Measurements from ENCODE around the gene CYSLTR2. TPM values are rescaled to one million over a fixed set of nuclear protein-coding genes. Genes with fewer than 3 reads are reported as not detected.

The CYSLTR2 gene
- total RNA-seq, 1 experiment from 2014 or later = not detected

- no peak overlapping the region for H3K4me3 ChIP-seq (ENCODE audit: low read depth in 2 of 2, low read length in 2 of 2)
- DNase-seq (ENCODE audit: low read depth, low spot score) (no peak), ATAC-seq (no peak)
- in situ Hi-C loops (cut with HindIII; ENCODE audit: low pct_unique_long_range_greater_than_20kb, low sequenced_read_pairs) (no loop called here), intact Hi-C loops (cut with micrococcal nuclease; ENCODE audit: unreplicated experiment) (no loop called here)
- H3K27ac ChIP-seq (ENCODE audit: low read length) = no peak overlapping the region
- CTCF ChIA-PET = no interaction called here
- no peaks in the 10 kb centered on the region for H3K27me3 ChIP-seq (ENCODE audit: control insufficient read depth, insufficient read depth, low read length)
- H3K9me3 ChIP-seq (ENCODE audit: control insufficient read depth, insufficient read depth, low read depth, low read length) = no peaks in the 10 kb centered on the region
- TF ChIP-seq POLR2AphosphoS5 (IDR thresholded peaks at IDR 0.05; ENCODE audit: low read depth, low read length) = no peak
- TF ChIP-seq SIN3A (IDR thresholded peaks at IDR 0.05; ENCODE audit: borderline replicate concordance, insufficient read depth, low read depth, low read length) = no peak
- no peak for TF ChIP-seq REST (IDR thresholded peaks at IDR 0.05; ENCODE audit: insufficient read depth in 1 of 2, low read depth in 2 of 2, low read length in 1 of 2)
- no peak for TF ChIP-seq TCF7L2 (IDR thresholded peaks at IDR 0.05; ENCODE audit: low read depth, low read length)
- no peak for TF ChIP-seq CTCF (IDR thresholded peaks at IDR 0.05)
- POLR2A ChIA-PET = no interaction called here
- H3K4me1 ChIP-seq (ENCODE audit: control insufficient read depth, insufficient read depth, low read length) = no peaks in the 10 kb centered on the region
- no TSS peak for BruUV-seq (replicated peaks)
- H3K36me3 ChIP-seq (ENCODE audit: control insufficient read depth, insufficient read depth, low read length) = no peaks in the 10 kb centered on the region
Observed at GRCh38 chr13:48738311-48738710, 84.6 kb downstream of the CYSLTR2 start.

GRCh38 chr13:48739386-48739964, 85.7 kb downstream of the CYSLTR2 start:
- no peaks in the 10 kb centered on the region for H3K36me3 ChIP-seq (ENCODE audit: control insufficient read depth, insufficient read depth, low read length)
- no peak overlapping the region for H3K27ac ChIP-seq (ENCODE audit: low read length)
- no TSS peak for BruUV-seq (replicated peaks)
- in situ Hi-C loops (cut with HindIII; ENCODE audit: low pct_unique_long_range_greater_than_20kb, low sequenced_read_pairs) (no loop called here), intact Hi-C loops (cut with micrococcal nuclease; ENCODE audit: unreplicated experiment) (no loop called here)
- no peak for TF ChIP-seq REST (IDR thresholded peaks at IDR 0.05; ENCODE audit: insufficient read depth in 1 of 2, low read depth in 2 of 2, low read length in 1 of 2)
- no peak for TF ChIP-seq POLR2AphosphoS5 (IDR thresholded peaks at IDR 0.05; ENCODE audit: low read depth, low read length)
- no peak for TF ChIP-seq TCF7L2 (IDR thresholded peaks at IDR 0.05; ENCODE audit: low read depth, low read length)
- TF ChIP-seq CTCF (IDR thresholded peaks at IDR 0.05) = no peak
- TF ChIP-seq SIN3A (IDR thresholded peaks at IDR 0.05; ENCODE audit: borderline replicate concordance, insufficient read depth, low read depth, low read length) = no peak
- ChIA-PET POLR2A (no interaction called here), CTCF (no interaction called here)
- no peaks in the 10 kb centered on the region for H3K9me3 ChIP-seq (ENCODE audit: control insufficient read depth, insufficient read depth, low read depth, low read length)
- no peak for DNase-seq (ENCODE audit: low read depth, low spot score)
- H3K27me3 ChIP-seq (ENCODE audit: control insufficient read depth, insufficient read depth, low read length) = no peaks in the 10 kb centered on the region
- no peaks in the 10 kb centered on the region for H3K4me1 ChIP-seq (ENCODE audit: control insufficient read depth, insufficient read depth, low read length)
- no peak overlapping the region for H3K4me3 ChIP-seq (ENCODE audit: low read depth in 2 of 2, low read length in 2 of 2)
- no peak for ATAC-seq
